ENCODE results near the gene NR3C1.

NR3C1 gene

GRCh38 chr5:143308731-143309130 is 94.8 kb downstream of the NR3C1 start:
- H4K20me1 ChIP-seq (ENCODE audit: insufficient read depth, low read length, poor library complexity, severe bottlenecking), result no peaks in the 10 kb centered on the region
- H3K9me3 ChIP-seq (ENCODE audit: insufficient read depth, low read depth, low read length), result no peaks in the 10 kb centered on the region
- H2AFZ ChIP-seq (ENCODE audit: low read length), result no peak overlapping the region
- H3K4me3 ChIP-seq (ENCODE audit: low read length, poor library complexity, severe bottlenecking), result no peak overlapping the region
- H3F3A ChIP-seq (ENCODE audit: low read depth), result no peaks in the 10 kb centered on the region
- H3K36me3 ChIP-seq (ENCODE audit: insufficient read depth, low read length), result peaks cover 88% of the 10 kb centered on the region
- no peaks in the 10 kb centered on the region for H3K9me2 ChIP-seq (replicated peaks; ENCODE audit: low read depth, low read length)
- H3K27me3 ChIP-seq (ENCODE audit: insufficient read depth, low read length, poor library complexity, severe bottlenecking), result no peaks in the 10 kb centered on the region
- no peaks in the 10 kb centered on the region for H3K4me1 ChIP-seq (ENCODE audit: insufficient read depth, low read length, poor library complexity, severe bottlenecking)
- H3K79me2 ChIP-seq (ENCODE audit: insufficient read depth, low read length), result no peaks in the 10 kb centered on the region
- no peak overlapping the region for H3K4me2 ChIP-seq (ENCODE audit: low read depth, low read length, poor library complexity, severe bottlenecking)
- H3K9ac ChIP-seq (ENCODE audit: low read depth, low read length, poor library complexity, severe bottlenecking), result no peak overlapping the region
- TF ChIP-seq CTCF (conservative IDR thresholded peaks at IDR 0.05; ENCODE audit: low read length) (no peak), EZH2phosphoT487 (IDR thresholded peaks at IDR 0.05; ENCODE audit: borderline replicate concordance) (no peak)

DNA sequence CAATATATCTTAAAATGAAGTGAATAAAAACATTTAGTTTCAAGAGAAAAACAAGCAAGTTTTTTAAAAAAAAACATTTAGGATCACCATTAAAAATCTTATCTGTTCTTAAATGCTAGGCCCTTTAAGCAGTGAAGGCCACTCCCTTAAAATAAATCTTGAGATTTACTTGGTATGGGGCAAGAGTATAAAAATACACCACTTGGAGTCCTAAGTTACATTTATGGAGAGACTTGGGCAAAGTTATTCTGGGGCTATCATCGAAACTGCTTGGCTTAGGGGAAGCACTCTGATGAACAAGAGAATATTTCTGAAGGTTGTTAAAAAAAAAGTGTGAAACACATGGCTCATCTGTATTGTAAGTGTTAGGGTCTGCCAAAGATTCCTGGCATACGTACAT is 97.4 kb downstream of the NR3C1 start:
- Histone ChIP-seq H3F3A (ENCODE audit: low read depth) (no peaks in the 10 kb centered on the region), H2AFZ (ENCODE audit: low read length) (no peak overlapping the region), H3K27me3 (ENCODE audit: insufficient read depth, low read length, poor library complexity, severe bottlenecking) (no peaks in the 10 kb centered on the region), H3K4me3 (ENCODE audit: low read length, poor library complexity, severe bottlenecking) (no peak overlapping the region), H4K20me1 (ENCODE audit: insufficient read depth, low read length, poor library complexity, severe bottlenecking) (no peaks in the 10 kb centered on the region), H3K4me2 (ENCODE audit: low read depth, low read length, poor library complexity, severe bottlenecking) (no peak overlapping the region), H3K79me2 (ENCODE audit: insufficient read depth, low read length) (no peaks in the 10 kb centered on the region), H3K36me3 (ENCODE audit: insufficient read depth, low read length) (peaks cover 71% of the 10 kb centered on the region), H3K9me2 (replicated peaks; ENCODE audit: low read depth, low read length) (no peaks in the 10 kb centered on the region), H3K9ac (ENCODE audit: low read depth, low read length, poor library complexity, severe bottlenecking) (no peak overlapping the region), H3K9me3 (ENCODE audit: insufficient read depth, low read depth, low read length) (no peaks in the 10 kb centered on the region), H3K4me1 (ENCODE audit: insufficient read depth, low read length, poor library complexity, severe bottlenecking) (no peaks in the 10 kb centered on the region)
- TF ChIP-seq EZH2phosphoT487 (IDR thresholded peaks at IDR 0.05; ENCODE audit: borderline replicate concordance), result no peak

- no peaks in the 10 kb centered on the region for H3K9me3 ChIP-seq (ENCODE audit: insufficient read depth, low read depth, low read length)
- H3K4me3 ChIP-seq (ENCODE audit: low read length, poor library complexity, severe bottlenecking), result no peak overlapping the region
- H3K4me2 ChIP-seq (ENCODE audit: low read depth, low read length, poor library complexity, severe bottlenecking), result no peak overlapping the region
- H3K36me3 ChIP-seq (ENCODE audit: insufficient read depth, low read length), result peaks cover 70% of the 10 kb centered on the region
- no peak overlapping the region for H2AFZ ChIP-seq (ENCODE audit: low read length)
- no peak overlapping the region for H3K9ac ChIP-seq (ENCODE audit: low read depth, low read length, poor library complexity, severe bottlenecking)
- H3K9me2 ChIP-seq (replicated peaks; ENCODE audit: low read depth, low read length), result no peaks in the 10 kb centered on the region
- no peaks in the 10 kb centered on the region for H3K4me1 ChIP-seq (ENCODE audit: insufficient read depth, low read length, poor library complexity, severe bottlenecking)
- no peaks in the 10 kb centered on the region for H3K27me3 ChIP-seq (ENCODE audit: insufficient read depth, low read length, poor library complexity, severe bottlenecking)
- no peaks in the 10 kb centered on the region for H4K20me1 ChIP-seq (ENCODE audit: insufficient read depth, low read length, poor library complexity, severe bottlenecking)
- H3F3A ChIP-seq (ENCODE audit: low read depth), result no peaks in the 10 kb centered on the region
- TF ChIP-seq CTCF (conservative IDR thresholded peaks at IDR 0.05; ENCODE audit: low read length), result no peak
- no peak for TF ChIP-seq EZH2phosphoT487 (IDR thresholded peaks at IDR 0.05; ENCODE audit: borderline replicate concordance)
- H3K79me2 ChIP-seq (ENCODE audit: insufficient read depth, low read length), result no peaks in the 10 kb centered on the region
These were observed 98.5 kb downstream of the NR3C1 start for GRCh38 chr5:143304836-143305475.

All from Loucy (cell line).